ENCODE results near the gene OTUD5.

DNA sequence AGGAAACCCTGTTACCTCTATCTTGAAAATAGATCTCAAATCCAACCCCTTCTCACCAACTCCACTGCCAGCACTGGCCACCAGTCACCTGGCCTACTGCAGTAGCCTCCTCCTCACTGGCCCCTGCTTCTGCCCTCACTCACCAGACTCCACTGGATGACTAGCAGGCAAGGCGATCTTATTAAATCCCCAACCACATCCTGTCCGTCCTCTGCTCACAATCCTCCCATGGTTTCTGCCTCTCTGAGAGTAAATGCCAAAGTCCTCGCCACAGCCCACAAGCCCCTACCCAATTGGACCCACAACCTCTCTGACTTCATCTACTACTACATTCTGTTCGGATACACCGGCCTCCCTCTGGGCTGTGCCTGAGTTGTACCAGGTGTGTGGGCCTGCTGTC, 33.1 kb downstream of the OTUD5 start:
- TF ChIP-seq, protein P1, sequence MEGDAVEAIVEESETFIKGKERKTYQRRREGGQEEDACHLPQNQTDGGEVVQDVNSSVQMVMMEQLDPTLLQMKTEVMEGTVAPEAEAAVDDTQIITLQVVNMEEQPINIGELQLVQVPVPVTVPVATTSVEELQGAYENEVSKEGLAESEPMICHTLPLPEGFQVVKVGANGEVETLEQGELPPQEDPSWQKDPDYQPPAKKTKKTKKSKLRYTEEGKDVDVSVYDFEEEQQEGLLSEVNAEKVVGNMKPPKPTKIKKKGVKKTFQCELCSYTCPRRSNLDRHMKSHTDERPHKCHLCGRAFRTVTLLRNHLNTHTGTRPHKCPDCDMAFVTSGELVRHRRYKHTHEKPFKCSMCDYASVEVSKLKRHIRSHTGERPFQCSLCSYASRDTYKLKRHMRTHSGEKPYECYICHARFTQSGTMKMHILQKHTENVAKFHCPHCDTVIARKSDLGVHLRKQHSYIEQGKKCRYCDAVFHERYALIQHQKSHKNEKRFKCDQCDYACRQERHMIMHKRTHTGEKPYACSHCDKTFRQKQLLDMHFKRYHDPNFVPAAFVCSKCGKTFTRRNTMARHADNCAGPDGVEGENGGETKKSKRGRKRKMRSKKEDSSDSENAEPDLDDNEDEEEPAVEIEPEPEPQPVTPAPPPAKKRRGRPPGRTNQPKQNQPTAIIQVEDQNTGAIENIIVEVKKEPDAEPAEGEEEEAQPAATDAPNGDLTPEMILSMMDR (conservative IDR thresholded peaks at IDR 0.05), result no peak
- no peak for TF ChIP-seq EZH2 (IDR thresholded peaks at IDR 0.05; ENCODE audit: low read depth)
